ENCODE measurements around the gene DDN. TPM values are rescaled to one million over a fixed set of nuclear protein-coding genes. Genes with fewer than 3 reads are reported as not detected.
A peak's percentile ranks its signal among the peaks of the same experiment; 100 is the strongest.

Gene DDN
- total RNA-seq, 1 experiment from 2014 or later, result 0.35 TPM

DNA sequence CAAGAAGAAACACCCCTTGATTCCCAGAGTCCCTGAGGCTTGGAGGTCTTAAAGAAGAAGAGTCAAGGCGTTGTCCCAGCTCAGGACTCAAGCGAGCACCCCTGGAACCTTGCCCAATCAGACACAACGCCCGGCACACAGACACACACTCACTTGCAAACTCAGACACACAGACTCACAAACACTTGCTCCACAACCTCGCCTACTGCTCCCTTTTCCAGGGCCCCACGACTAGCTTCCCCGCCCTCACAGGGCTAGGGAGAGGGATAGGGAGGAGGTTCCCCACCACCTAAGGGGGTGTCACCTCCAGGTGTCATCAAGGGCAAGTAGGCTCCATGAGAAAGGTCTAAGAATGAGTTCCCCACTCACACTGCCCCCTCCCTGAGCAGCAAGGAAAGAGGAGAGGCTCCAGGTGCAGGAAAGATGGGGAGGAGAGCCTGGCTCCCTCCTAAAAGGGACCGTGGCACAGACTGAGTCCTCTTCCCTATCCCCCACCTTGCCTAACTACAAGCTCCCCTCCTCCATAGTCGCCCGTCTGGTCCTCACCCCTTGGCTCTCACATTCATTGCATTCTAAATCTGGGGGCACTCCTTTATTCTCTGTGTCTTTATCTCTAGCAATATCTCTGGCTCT, 28.4 kb downstream of the DDN start:
- Mint-ChIP-seq H3K4me3 (peak overlapping the region; percentile 58 to 86), H3K36me3 (ENCODE audit: insufficient read depth in 1 of 3, low read depth in 3 of 3) (no peaks in the 10 kb centered on the region; a peak in 1 of 7 replicates), H3K27me3 (ENCODE audit: low read depth) (peaks cover 89% of the 10 kb centered on the region), H3K4me1 (peaks cover 46 to 53% of the 10 kb centered on the region in 2 experiments), H3K27ac (peak overlapping the region in 1 of 3 experiments; percentile 69; a peak in 1 of 7 replicates), H3K9me3 (peaks cover 0 to 2% of the 10 kb centered on the region in 2 experiments; a peak in 3 of 5 replicates)
- Histone ChIP-seq H3K4ac (ENCODE audit: low read depth, low read length) (no peak overlapping the region), H2BK5ac (ENCODE audit: insufficient read length, low read length) (no peak overlapping the region), H3K9ac (ENCODE audit: extremely low read depth, insufficient read length, low read length) (no peak overlapping the region), H3K9me3 (ENCODE audit: control insufficient read depth, low read depth, low read length) (no peaks in the 10 kb centered on the region), H3K14ac (ENCODE audit: insufficient read depth, low read length) (no peak overlapping the region), H3K23me2 (ENCODE audit: insufficient read length, low read depth, low read length, poor library complexity, severe bottlenecking) (peaks cover 9% of the 10 kb centered on the region), H2BK120ac (ENCODE audit: low read depth, low read length, poor library complexity, severe bottlenecking) (no peak overlapping the region), H3K79me1 (ENCODE audit: insufficient read depth, low read depth, low read length, poor library complexity, severe bottlenecking) (no peaks in the 10 kb centered on the region), H4K8ac (replicated peaks; ENCODE audit: insufficient read length, low read depth, low read length) (no peak overlapping the region), H2BK12ac (ENCODE audit: insufficient read length, low read depth, low read length) (no peak overlapping the region), H4K91ac (ENCODE audit: insufficient read length, low read depth, low read length) (no peak overlapping the region), H2AK5ac (ENCODE audit: insufficient read length, low read length) (no peak overlapping the region), H3K4me2 (ENCODE audit: insufficient read depth, insufficient read length, low read length) (peak overlapping the region; percentile 67), H3K27me3 (ENCODE audit: insufficient read depth, low read length) (peaks cover 77% of the 10 kb centered on the region), H3K27ac (ENCODE audit: insufficient read length, low read depth, low read length) (no peak overlapping the region), H3T11ph (ENCODE audit: low read length) (no peak overlapping the region), H4K5ac (ENCODE audit: insufficient read length, low read depth, low read length) (no peak overlapping the region), H2BK20ac (ENCODE audit: low read depth, low read length, poor library complexity, severe bottlenecking) (no peak overlapping the region), H3K23ac (ENCODE audit: insufficient read length, low read depth, low read length) (no peak overlapping the region), H3K4me1 (ENCODE audit: insufficient read depth, low read length) (peaks cover 6% of the 10 kb centered on the region), H3K79me2 (ENCODE audit: insufficient read depth, low read length) (no peaks in the 10 kb centered on the region), H4K20me1 (ENCODE audit: control insufficient read depth, insufficient read depth, insufficient read length) (no peaks in the 10 kb centered on the region), H3K18ac (ENCODE audit: insufficient read length, low read depth, low read length) (no peak overlapping the region), H3K56ac (ENCODE audit: insufficient read length, low read depth, low read length) (no peak overlapping the region), H2AFZ (ENCODE audit: low read length) (no peak overlapping the region), H2BK15ac (ENCODE audit: low read depth, low read length) (no peak overlapping the region)
- no peak for DNase-seq
- no CpG with 5 or more reads among the region's 10 CpGs for WGBS (ENCODE audit: extremely low coverage, insufficient read length, low lambda C conversion rate)
- TF ChIP-seq, protein P1, sequence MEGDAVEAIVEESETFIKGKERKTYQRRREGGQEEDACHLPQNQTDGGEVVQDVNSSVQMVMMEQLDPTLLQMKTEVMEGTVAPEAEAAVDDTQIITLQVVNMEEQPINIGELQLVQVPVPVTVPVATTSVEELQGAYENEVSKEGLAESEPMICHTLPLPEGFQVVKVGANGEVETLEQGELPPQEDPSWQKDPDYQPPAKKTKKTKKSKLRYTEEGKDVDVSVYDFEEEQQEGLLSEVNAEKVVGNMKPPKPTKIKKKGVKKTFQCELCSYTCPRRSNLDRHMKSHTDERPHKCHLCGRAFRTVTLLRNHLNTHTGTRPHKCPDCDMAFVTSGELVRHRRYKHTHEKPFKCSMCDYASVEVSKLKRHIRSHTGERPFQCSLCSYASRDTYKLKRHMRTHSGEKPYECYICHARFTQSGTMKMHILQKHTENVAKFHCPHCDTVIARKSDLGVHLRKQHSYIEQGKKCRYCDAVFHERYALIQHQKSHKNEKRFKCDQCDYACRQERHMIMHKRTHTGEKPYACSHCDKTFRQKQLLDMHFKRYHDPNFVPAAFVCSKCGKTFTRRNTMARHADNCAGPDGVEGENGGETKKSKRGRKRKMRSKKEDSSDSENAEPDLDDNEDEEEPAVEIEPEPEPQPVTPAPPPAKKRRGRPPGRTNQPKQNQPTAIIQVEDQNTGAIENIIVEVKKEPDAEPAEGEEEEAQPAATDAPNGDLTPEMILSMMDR (conservative IDR thresholded peaks at IDR 0.05), result no peak
